ENCODE results near the gene GBP5.
"Not testable (repeated sequence)": the region's sequence is repeated elsewhere in the genome, so short reads cannot be mapped to it uniquely, and the experiment has no call there.

Gene GBP5

GRCh38 chr1:89291276-89291675 is 18.6 kb upstream of the GBP5 start:
- H3K4me3 ChIP-seq (ENCODE audit: low read depth, low read length), result no peak overlapping the region
- no peak for TF ChIP-seq CTCF (IDR thresholded peaks at IDR 0.05; ENCODE audit: borderline replicate concordance, insufficient read depth, low read depth, low read length)

- no peak overlapping the region for H3K4me3 ChIP-seq (ENCODE audit: low read depth, low read length)
- TF ChIP-seq CTCF (IDR thresholded peaks at IDR 0.05; ENCODE audit: borderline replicate concordance, insufficient read depth, low read depth, low read length), result no peak
Measured at GRCh38 chr1:89288051-89288340, 15.3 kb upstream of the GBP5 start.

GRCh38 chr1:89287181-89288050 is 14.8 kb upstream of the GBP5 start:
- TF ChIP-seq CTCF (IDR thresholded peaks at IDR 0.05; ENCODE audit: borderline replicate concordance, insufficient read depth, low read depth, low read length), result no peak
- H3K4me3 ChIP-seq (ENCODE audit: low read depth, low read length), result no peak overlapping the region

GRCh38 chr1:89286549-89287180 is 14.0 kb upstream of the GBP5 start:
- no peak overlapping the region for H3K4me3 ChIP-seq (ENCODE audit: low read depth, low read length)
- no peak for TF ChIP-seq CTCF (IDR thresholded peaks at IDR 0.05; ENCODE audit: borderline replicate concordance, insufficient read depth, low read depth, low read length)

GRCh38 chr1:89285745-89286380 is 13.2 kb upstream of the GBP5 start:
- H3K4me3 ChIP-seq (ENCODE audit: low read depth, low read length), result no peak overlapping the region
- no peak for TF ChIP-seq CTCF (IDR thresholded peaks at IDR 0.05; ENCODE audit: borderline replicate concordance, insufficient read depth, low read depth, low read length)

- H3K4me3 ChIP-seq (ENCODE audit: low read depth, low read length), result not testable (repeated sequence)
Measured at GRCh38 chr1:89284078-89284763, 11.6 kb upstream of the GBP5 start.

GRCh38 chr1:89280766-89281165 is 8.1 kb upstream of the GBP5 start:
- H3K4me3 ChIP-seq (ENCODE audit: low read depth, low read length), result no peak overlapping the region
- no peak for TF ChIP-seq CTCF (IDR thresholded peaks at IDR 0.05; ENCODE audit: borderline replicate concordance, insufficient read depth, low read depth, low read length)

All from GM12875 (cell line).